ENCODE data around the gene C1orf21.

Gene C1orf21

DNA sequence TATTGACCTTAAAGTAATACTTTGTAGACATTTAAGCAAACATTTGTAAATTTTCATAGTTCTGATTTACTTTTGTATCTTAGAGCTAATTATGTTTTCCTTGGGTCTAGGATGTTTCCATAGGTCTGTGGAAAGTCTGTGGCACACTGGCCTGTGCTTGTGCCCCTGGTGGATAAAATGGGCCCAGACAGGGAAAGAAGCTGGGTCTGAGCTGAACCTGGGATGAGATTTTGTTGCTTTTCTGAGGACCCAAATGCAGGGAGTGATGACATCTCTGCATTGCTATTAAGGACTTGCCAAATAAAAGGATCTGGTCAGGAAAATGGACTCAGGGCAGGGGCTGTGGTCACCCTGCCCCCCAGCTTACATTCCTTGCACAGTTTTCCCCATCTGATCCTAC, 41.8 kb downstream of the C1orf21 start:
- H3K4me3 ChIP-seq (ENCODE audit: low read depth, low read length) = no peak overlapping the region
- in situ Hi-C loops (cut with HindIII; ENCODE audit: low sequenced_read_pairs) = no loop called here
- DNase-seq (ENCODE audit: low read depth, low spot score) = no peak
- TF ChIP-seq CTCF (IDR thresholded peaks at IDR 0.05; ENCODE audit: low read depth, low read length) = no peak

GRCh38 chr1:184429335-184429734, 42.5 kb downstream of the C1orf21 start:
- TF ChIP-seq CTCF (IDR thresholded peaks at IDR 0.05; ENCODE audit: low read depth, low read length) = no peak
- H3K4me3 ChIP-seq (ENCODE audit: low read depth, low read length) = no peak overlapping the region
- no peak for DNase-seq (ENCODE audit: low read depth, low spot score)
- in situ Hi-C loops (cut with HindIII; ENCODE audit: low sequenced_read_pairs) = no loop called here

- DNase-seq (ENCODE audit: low read depth, low spot score) = no peak
- TF ChIP-seq CTCF (IDR thresholded peaks at IDR 0.05; ENCODE audit: low read depth, low read length) = no peak
- H3K4me3 ChIP-seq (ENCODE audit: low read depth, low read length) = no peak overlapping the region
- in situ Hi-C loops (cut with HindIII; ENCODE audit: low sequenced_read_pairs) = no loop called here
Measured at GRCh38 chr1:184433956-184434502, 47.2 kb downstream of the C1orf21 start.

DNA sequence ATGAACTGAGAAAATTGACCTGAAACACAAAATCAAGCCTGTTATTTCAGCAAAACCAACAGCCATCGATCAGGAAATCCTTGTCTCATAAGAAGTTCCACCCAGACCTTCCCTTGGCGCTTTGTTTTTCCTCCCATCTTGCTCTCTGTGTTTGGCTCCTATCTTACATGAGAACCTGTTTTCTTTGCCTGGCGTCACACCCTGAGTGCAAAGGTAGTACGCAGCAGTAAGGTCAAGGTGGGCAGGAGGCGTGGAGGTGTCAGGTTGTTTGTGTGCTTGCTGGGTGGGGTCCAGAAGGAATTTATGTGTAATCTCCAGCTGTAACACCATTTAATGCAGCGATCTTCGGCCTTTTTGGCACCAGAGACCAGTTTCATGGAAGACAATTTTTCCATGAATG, 50.5 kb downstream of the C1orf21 start:
- in situ Hi-C loops (cut with HindIII; ENCODE audit: low sequenced_read_pairs) = no loop called here
- TF ChIP-seq CTCF (IDR thresholded peaks at IDR 0.05; ENCODE audit: low read depth, low read length) = no peak
- no peak overlapping the region for H3K4me3 ChIP-seq (ENCODE audit: low read depth, low read length)
- no peak for DNase-seq (ENCODE audit: low read depth, low spot score)

- in situ Hi-C loops (cut with HindIII; ENCODE audit: low sequenced_read_pairs) = no loop called here
- TF ChIP-seq CTCF (IDR thresholded peaks at IDR 0.05; ENCODE audit: low read depth, low read length) = no peak
- no peak overlapping the region for H3K4me3 ChIP-seq (ENCODE audit: low read depth, low read length)
- DNase-seq (ENCODE audit: low read depth, low spot score) = no peak
Measured at GRCh38 chr1:184438363-184438762, 51.5 kb downstream of the C1orf21 start.

DNA sequence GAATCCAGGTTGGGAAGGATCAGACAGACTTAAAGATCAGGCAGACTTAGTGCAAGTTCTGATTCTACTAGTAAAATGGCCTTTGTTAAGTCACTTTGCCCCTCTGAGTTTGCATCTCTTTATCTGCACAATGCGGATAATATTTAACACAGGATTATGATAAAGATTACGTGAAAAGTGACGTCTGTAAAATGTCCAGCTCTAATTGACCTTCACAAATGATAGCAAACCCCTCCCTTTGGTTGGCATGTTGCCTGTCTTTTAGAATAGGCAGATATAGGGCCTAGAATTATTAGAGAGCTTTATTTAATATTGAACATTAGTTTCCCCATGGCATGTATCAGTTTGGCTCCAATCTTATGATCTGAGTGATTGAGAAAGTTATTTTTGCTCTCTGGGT, 55.4 kb downstream of the C1orf21 start:
- TF ChIP-seq CTCF (IDR thresholded peaks at IDR 0.05; ENCODE audit: low read depth, low read length) = no peak
- in situ Hi-C loops (cut with HindIII; ENCODE audit: low sequenced_read_pairs) = no loop called here
- no peak overlapping the region for H3K4me3 ChIP-seq (ENCODE audit: low read depth, low read length)
- DNase-seq (ENCODE audit: low read depth, low spot score) = no peak

DNA sequence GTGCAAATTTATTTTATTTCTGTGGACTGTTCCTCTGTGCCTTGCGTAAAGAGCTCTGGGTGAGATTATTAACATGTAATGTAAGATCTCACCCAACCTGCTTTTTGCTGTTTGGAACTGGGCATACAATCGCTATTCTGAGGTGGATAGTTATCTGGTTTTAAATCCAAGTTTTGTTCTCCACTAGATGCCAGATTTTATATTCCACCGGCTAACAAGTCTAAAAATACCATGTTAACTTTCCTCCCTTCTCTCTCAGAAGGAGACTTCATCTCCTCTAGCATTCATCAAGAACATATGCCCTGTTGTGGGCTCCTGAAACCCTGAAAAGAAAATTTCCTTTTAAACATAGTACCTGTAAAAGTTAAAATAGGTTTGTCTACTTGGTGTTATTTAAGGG, 56.4 kb downstream of the C1orf21 start:
- no peak for DNase-seq (ENCODE audit: low read depth, low spot score)
- in situ Hi-C loops (cut with HindIII; ENCODE audit: low sequenced_read_pairs) = no loop called here
- no peak overlapping the region for H3K4me3 ChIP-seq (ENCODE audit: low read depth, low read length)
- no peak for TF ChIP-seq CTCF (IDR thresholded peaks at IDR 0.05; ENCODE audit: low read depth, low read length)

Measured in astrocyte of the spinal cord (primary cell).